ENCODE data around the gene STRBP. TPM values are rescaled to one million over a fixed set of nuclear protein-coding genes. Genes with fewer than 3 reads are reported as not detected.

Gene STRBP
- total RNA-seq, 1 experiment from 2014 or later = 74.0 TPM

DNA sequence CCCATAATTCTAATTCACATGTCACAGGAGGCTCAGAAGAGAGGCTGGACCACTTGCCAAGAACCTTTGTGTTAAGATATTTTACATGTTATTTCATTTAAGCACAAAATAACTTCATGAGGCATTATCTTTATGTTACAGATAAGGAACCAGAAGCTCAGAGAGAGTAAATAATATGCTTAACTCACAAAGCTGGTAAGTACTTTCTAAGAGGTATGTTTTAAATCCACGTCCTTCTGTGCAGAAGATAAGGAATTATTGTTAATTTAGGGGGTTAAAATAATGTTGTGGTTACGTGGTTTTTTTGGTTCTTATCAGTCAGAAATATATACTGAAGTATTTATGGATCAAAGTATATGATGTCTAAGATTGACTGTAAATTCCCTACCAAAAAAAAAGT, 8.0 kb downstream of the STRBP start:
- Mint-ChIP-seq H3K4me3 (no peak overlapping the region), H3K27ac (no peak overlapping the region), H3K9me3 (no peaks in the 10 kb centered on the region), H3K4me1 (peaks cover 23 to 27% of the 10 kb centered on the region in 2 experiments), H3K27me3 (ENCODE audit: low read depth) (no peaks in the 10 kb centered on the region), H3K36me3 (ENCODE audit: insufficient read depth in 1 of 3, low read depth in 3 of 3) (peaks cover 0 to 12% (median 2%) of the 10 kb centered on the region in 3 experiments; a peak in 4 of 7 replicates)
- H2AFZ ChIP-seq (ENCODE audit: low read length) = no peak overlapping the region
- H3K4me2 ChIP-seq (ENCODE audit: insufficient read depth, insufficient read length, low read length) = no peak overlapping the region
- no peak overlapping the region for H3K18ac ChIP-seq (ENCODE audit: insufficient read length, low read depth, low read length)
- no peak overlapping the region for H3T11ph ChIP-seq (ENCODE audit: low read length)
- H3K9ac ChIP-seq (ENCODE audit: extremely low read depth, insufficient read length, low read length) = no peak overlapping the region
- H4K91ac ChIP-seq (ENCODE audit: insufficient read length, low read depth, low read length) = no peak overlapping the region
- peaks cover 28% of the 10 kb centered on the region; the same call in 1 of the 2 replicates for H3K79me2 ChIP-seq (ENCODE audit: insufficient read depth, low read length)
- no peak overlapping the region for H4K8ac ChIP-seq (replicated peaks; ENCODE audit: insufficient read length, low read depth, low read length)
- no peaks in the 10 kb centered on the region for H3K9me3 ChIP-seq (ENCODE audit: control insufficient read depth, low read depth, low read length)
- no peak overlapping the region for H4K5ac ChIP-seq (ENCODE audit: insufficient read length, low read depth, low read length)
- no peak overlapping the region for H3K14ac ChIP-seq (ENCODE audit: insufficient read depth, low read length)
- 100% methylated on average over 1 of the region's 2 CpGs for WGBS (ENCODE audit: extremely low coverage, insufficient read length, low lambda C conversion rate)
- no peak overlapping the region for H3K56ac ChIP-seq (ENCODE audit: insufficient read length, low read depth, low read length)
- no peak overlapping the region for H2BK15ac ChIP-seq (ENCODE audit: low read depth, low read length)
- no peak overlapping the region for H2AK5ac ChIP-seq (ENCODE audit: insufficient read length, low read length)
- H3K23me2 ChIP-seq (ENCODE audit: insufficient read length, low read depth, low read length, poor library complexity, severe bottlenecking) = no peaks in the 10 kb centered on the region
- no peak overlapping the region for H2BK5ac ChIP-seq (ENCODE audit: insufficient read length, low read length)
- TF ChIP-seq, protein P1, sequence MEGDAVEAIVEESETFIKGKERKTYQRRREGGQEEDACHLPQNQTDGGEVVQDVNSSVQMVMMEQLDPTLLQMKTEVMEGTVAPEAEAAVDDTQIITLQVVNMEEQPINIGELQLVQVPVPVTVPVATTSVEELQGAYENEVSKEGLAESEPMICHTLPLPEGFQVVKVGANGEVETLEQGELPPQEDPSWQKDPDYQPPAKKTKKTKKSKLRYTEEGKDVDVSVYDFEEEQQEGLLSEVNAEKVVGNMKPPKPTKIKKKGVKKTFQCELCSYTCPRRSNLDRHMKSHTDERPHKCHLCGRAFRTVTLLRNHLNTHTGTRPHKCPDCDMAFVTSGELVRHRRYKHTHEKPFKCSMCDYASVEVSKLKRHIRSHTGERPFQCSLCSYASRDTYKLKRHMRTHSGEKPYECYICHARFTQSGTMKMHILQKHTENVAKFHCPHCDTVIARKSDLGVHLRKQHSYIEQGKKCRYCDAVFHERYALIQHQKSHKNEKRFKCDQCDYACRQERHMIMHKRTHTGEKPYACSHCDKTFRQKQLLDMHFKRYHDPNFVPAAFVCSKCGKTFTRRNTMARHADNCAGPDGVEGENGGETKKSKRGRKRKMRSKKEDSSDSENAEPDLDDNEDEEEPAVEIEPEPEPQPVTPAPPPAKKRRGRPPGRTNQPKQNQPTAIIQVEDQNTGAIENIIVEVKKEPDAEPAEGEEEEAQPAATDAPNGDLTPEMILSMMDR (conservative IDR thresholded peaks at IDR 0.05) = no peak
- H3K4ac ChIP-seq (ENCODE audit: low read depth, low read length) = no peak overlapping the region
- H3K27ac ChIP-seq (ENCODE audit: insufficient read length, low read depth, low read length) = no peak overlapping the region
- H3K27me3 ChIP-seq (ENCODE audit: insufficient read depth, low read length) = no peaks in the 10 kb centered on the region
- H3K79me1 ChIP-seq (ENCODE audit: insufficient read depth, low read depth, low read length, poor library complexity, severe bottlenecking) = peaks cover 3% of the 10 kb centered on the region
- DNase-seq = no peak
- H2BK120ac ChIP-seq (ENCODE audit: low read depth, low read length, poor library complexity, severe bottlenecking) = no peak overlapping the region
- H3K23ac ChIP-seq (ENCODE audit: insufficient read length, low read depth, low read length) = no peak overlapping the region
- peaks cover 4% of the 10 kb centered on the region; the same call in 1 of the 2 replicates for H3K4me1 ChIP-seq (ENCODE audit: insufficient read depth, low read length)
- no peak overlapping the region for H2BK20ac ChIP-seq (ENCODE audit: low read depth, low read length, poor library complexity, severe bottlenecking)
- H2BK12ac ChIP-seq (ENCODE audit: insufficient read length, low read depth, low read length) = no peak overlapping the region
- no peaks in the 10 kb centered on the region for H4K20me1 ChIP-seq (ENCODE audit: control insufficient read depth, insufficient read depth, insufficient read length)
